GM19239 (cell line): Measurements from ENCODE around the gene ZSCAN30.

Source experiments
- DNase-seq: peaks from one replicate; pipeline ENCODE4 v3.0.0; 2011; ENCODE audit warnings: low spot score; ENCODE audit not compliant: insufficient read length
- FAIRE-seq: peaks from 2 replicates; lab custom pipeline; 2011; peaks lifted over from hg19 to GRCh38; lab: Jason Lieb, UNC

Gene ZSCAN30

DNA sequence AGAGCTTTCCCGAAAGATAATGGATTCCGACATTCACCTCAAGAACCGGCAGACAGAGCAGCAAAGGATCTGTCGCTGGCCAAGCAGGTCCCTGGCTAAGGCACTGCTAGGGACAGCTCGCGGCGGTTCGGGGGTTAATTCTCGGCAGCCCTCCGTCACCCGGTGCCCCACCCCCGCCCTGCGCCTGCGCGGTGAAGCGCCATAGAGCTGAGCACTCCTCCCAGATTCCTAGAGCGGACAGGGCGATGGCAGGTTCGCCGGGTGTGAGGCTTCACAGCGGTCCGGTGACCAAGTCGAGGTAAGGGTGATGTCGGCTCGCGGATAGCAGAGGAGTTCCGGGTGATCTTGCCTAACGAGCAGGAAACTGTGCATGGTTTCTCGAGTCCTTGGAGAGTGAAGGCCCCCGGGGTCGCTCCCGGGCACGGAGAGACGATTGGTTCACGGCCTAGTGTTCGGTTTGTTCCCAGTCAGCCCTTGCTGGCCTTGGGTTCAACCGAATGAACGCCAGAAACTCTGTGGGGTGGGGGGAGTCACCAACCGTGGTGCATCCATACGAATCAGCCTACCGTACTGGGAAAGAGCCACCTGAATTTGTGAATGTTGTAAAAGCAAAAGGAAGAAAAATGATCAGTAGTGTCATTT is at the start of gene ZSCAN30:
Gene ZSCAN30, minus strand, starts transcription at position 136 of the 642 bp plus-strand sequence. CDS start 25,877 bp downstream, outside the sequence.
- FAIRE-seq = peak; percentile 91

DNA sequence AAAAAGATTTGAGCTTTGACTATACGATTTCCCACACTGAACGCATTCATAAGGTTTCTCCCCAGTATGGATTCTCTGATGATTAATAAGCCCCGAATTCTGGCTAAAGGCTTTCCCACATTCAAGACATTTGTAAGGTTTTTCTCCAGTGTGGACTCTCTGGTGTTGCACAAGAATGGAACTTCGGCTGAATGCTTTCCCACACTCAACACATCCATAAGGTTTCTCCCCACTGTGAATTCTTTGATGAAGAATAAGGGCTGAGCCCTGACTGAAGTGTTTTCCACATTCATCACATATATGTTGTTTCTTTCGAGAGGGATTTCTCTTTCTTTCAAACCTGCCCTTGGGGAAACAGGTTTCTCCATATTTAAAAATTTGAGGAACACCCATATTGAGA is 47.3 kb upstream of the ZSCAN30 start:
- DNase-seq (no peak), FAIRE-seq (no peak)

More for the DNA sequence above, at the start of gene ZSCAN30:
- peak; percentile 72 for DNase-seq

DNA sequence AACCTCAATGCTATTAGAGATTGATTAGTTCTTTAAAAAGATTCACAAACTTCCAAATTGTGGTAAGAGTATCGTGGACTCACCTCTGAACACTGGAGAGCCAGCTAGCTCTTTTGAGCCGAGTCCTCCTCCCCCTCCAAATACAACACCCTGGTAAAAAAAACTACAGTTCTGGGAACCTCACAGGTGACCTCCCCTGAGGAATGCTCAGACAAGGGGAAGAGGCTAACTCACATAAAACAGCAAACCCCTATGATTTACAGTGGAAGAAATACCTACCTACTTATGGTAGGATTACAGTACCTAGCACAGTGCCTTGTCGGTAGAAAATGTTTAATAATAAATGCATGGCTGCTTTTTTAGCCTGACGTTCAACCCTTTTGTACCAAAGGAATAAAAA is 45.8 kb upstream of the ZSCAN30 start:
- DNase-seq (no peak), FAIRE-seq (peak; percentile 23)

DNA sequence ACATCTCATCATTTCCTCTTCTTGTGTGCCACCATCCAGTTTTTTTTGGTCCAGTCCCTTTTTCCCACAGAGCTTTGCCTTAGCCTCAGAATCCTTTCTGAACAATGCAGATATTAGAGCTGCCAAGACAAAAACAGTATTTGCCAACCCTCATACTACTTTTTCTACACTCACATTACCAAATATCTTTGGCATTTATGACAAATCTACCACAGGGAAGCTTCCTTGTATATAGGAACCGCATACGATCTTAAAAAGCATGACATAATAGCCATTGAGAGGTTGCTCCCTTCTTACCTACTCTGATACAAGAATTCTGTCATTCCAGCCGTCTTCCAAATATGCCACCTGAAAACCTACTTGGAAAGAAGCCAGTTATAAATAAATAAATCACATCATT is 44.8 kb upstream of the ZSCAN30 start:
- DNase-seq = no peak
- no peak for FAIRE-seq

DNA sequence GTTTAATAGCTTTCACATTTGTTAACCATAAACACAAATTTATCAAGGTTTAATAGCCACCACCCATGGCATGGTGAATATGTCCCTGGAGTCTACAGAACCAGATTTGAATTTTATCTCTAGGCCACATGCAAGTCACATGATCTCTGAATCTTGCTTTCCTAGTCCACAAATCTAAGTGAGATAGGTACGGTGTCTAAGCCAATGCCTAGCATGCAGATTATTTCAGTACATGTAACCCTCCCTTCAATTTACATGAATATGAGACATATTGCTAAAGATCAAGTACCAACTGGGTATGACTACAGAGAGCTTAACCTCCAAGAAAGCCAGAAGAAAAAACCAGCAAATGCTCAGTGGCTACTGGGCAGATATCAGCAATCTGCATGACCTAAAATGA is 44.2 kb upstream of the ZSCAN30 start:
- DNase-seq (no peak), FAIRE-seq (no peak)

DNA sequence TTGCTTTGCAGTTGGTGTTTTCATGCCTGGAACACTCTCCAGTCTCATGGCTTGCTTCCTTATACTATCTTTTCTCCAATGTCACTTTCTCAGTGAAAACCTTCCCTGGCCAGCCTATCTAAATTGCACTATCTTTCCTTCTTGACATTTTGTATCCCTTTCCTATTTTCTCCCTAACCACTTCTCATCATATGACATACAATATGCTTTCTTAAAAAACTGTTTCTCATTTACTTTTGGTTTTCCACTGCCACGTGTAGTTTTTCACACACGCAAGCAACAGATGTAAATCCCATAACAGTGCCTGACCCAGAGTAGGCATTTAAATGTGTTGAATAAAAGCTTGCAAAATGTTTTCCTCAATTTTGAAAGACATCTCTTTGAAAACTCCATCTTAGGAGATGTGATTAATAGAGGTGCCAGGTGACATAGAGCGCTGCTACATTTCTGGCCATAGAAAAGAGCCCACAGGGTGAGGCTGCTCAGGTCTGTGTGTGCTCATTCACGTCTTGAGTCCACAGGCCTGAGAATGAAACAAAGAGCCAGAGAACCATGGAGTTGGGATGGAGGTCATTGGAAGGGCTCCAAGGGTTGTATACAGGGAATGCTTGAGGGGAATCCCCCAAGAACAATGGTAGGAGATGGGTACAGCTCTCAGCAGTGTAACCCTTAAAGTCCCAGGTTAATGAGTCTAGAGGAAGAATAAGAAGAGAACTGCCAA is 41.5 kb upstream of the ZSCAN30 start:
- FAIRE-seq = no peak
- DNase-seq = no peak

DNA sequence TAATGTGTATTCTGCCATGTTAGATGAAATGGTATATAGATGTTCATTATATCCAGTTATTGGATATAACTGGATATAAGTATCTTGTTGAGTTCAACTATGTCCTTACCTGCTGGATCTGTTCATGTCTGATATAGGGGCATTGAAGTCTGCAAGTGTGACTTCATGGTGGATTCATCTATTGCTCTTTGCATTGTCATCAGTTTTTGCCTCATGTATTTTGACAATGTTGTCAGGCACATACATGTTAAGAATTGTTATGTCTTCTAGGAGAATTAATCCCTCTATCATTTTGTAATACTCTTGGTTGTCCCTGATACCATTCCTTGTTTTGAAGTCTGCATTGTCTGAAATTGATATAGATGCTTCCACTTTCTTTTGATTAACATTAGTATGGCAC is 38.8 kb upstream of the ZSCAN30 start:
- DNase-seq (no peak), FAIRE-seq (no peak)

DNA sequence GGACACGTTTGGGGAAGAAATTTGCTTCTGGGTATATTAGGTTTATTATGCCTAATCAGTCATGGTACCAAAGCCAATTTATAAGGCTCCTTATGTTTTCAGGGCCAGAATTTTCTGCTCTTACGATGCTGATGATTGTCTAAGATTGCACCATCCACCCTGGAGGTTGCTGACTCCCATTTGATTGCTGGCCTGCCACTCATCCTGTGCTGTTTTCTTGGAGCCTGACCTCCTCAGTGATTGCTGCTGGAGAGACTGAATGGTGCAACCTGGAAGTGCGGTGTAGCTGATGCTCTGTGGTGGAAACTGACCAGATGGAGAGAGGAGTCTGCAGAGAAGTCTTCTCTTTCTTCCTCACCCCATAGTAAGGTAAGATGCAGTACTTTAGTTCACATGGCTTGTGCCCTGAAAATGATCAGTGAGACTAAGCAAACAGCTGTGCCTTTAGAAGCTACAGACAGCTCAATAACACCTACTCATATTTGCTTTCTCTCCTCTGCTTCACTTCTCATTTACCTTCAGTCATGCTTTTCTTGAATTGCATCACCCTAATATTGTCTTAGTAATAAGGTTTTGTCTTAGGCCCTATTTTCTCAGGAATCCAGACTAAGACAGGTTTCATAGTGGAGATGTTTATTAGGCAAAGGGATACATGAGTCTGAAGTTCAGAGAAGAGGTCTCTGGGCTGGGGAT is 36.8 kb upstream of the ZSCAN30 start:
- FAIRE-seq (no peak), DNase-seq (no peak)

DNA sequence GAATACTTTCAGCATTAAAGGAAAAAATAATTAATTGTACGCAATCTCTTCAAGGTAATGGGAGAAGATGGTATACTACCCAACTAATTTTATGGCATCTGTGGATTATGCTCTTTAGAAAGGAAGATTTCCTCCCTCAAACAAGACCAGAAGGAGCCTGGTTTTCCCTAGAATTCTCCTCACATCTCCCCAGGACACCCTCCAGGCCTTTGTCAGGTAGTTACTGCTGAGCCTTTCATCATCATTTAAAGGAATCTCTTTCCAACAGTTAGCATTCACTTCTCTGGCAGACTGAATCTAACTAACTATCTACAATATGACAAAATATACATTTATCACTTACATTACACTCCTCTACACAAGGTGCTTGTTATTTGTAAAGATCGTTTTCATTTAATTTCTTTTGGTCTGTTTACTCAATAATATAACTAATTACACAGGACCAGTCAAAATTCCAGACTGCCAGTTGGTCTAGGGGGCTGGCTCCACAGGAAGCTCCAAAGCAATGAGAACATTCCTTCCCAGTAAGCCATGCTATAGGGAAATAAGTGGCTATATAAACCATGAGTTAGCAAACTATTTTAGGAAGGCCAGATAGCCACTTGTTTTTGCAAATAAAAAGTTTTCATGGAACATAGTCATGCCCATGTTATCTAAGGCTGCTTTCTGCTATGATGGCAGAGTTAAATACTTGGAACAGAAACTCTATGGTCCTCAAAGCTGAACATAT is 35.1 kb upstream of the ZSCAN30 start:
- FAIRE-seq = peak; percentile 14
- no peak for DNase-seq

DNA sequence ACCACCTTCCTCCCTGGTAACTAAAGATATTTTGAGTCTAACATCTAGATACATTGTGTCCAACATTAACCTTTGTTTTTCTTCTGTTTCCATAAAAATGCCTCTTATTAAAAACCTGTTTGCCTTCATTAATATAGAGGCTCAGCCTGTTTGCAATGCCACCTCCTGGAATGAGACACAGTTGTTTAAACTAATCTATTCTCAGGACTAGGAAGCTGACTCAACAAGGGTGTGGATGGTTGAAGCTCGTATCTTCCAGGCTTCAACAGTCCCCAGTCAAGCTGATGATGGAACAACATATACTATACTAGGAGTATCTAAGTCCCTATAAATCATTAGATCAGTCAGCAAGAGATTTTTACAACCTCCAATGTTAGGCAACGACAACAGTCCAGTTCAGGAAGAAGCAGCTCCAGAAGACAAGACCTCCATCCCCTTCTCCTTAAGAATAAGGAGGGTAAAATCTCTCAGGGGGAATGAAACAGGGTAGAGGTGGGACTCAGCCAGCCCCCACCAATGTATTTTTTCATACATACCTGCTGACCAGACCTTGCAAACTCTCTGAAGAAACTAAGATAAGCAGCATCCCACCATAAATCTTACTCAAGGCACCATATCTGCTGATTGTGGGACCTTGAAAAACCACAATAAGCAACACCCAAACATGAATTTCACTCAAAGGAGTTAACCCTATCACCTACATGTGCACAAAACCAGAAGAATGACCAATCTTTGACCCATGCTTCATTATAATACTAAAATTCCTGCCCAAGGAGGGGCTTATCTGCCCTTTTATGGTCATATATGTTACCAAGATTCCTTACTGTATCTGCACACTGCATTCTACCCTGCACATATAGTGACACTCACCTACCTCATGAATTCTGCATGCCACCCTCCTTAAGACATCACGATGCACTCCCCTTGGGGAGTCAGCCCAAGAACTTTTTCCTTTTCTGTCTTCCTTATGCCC is 32.7 kb upstream of the ZSCAN30 start:
- no peak for FAIRE-seq
- no peak for DNase-seq

DNA sequence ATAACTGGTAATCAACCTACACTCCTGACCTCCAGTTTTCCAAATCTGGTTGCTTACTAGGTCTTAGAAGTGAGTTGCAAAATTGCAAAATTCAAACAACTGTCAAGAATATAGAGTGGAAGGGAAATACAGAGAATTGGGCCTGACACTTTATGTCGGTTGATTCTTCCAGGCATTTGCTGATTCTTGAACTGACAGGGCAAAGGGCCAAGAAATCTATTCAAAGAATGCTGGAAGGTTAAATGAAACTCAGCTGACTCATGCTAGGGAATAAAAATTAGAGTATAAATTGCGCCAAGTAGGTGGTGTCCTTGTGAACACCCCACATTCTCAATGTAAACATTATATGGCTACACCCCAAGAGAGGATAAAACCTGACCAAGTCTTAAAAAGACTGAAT is 21.5 kb upstream of the ZSCAN30 start:
- no peak for DNase-seq
- no peak for FAIRE-seq

DNA sequence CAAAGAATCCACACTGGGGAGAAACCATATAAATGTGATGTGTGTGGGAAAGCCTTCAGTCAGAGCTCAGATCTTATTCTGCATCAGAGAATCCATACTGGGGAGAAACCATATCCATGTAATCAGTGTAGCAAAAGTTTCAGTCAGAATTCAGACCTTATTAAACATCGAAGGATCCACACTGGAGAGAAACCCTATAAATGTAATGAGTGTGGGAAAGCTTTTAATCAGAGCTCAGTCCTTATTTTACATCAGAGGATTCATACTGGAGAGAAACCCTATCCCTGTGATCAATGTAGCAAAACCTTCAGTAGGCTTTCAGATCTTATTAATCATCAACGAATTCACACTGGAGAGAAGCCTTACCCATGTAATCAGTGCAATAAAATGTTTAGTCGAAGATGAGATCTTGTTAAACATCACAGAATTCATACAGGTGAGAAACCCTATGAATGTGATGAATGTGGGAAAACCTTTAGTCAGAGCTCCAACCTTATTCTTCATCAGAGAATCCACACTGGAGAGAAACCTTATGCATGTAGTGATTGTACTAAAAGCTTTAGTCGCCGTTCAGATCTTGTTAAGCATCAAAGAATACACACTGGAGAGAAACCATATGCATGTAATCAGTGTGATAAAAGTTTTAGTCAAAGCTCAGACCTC is 16.7 kb upstream of the ZSCAN30 start:
- FAIRE-seq = no peak
- no peak for DNase-seq

DNA sequence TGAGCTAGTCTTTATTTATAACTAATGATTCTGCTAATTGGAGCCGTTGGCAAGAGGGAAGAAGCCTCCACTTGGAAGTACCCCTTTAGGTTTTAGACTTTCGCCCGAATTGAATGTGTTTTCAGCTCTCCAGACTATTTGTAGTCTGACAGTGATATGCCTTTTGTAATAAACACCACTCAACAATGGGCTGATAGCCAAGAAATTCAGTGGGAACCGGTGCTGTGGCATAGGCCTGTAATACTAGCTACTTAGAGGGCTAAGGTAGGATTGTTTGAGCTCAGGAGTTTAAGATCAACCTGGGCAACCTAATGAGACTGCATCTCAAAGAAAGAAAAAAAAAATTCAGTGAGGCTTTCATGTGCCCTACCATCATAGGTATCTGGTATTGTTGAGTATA is 13.6 kb upstream of the ZSCAN30 start:
- DNase-seq (no peak), FAIRE-seq (no peak)

DNA sequence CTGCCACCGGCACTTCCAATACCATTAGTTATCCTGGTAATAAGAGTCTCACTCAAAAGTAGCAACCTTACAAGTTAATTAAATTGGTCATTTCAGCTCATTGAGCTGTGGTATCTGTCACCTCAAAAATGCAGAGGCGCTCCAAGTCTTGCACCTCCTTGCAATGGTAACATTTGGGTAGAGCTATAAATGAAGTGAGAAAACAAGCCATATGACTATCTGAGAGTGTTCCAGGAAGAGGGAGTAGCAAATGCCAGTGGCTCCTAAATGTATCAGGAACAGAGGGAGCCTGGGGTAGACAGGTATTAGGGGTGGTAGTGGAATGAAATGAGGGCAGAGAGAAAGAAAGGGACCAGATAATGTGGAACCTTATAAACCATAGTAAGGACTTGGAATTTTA is 6.0 kb upstream of the ZSCAN30 start:
- FAIRE-seq = no peak
- DNase-seq = no peak

DNA sequence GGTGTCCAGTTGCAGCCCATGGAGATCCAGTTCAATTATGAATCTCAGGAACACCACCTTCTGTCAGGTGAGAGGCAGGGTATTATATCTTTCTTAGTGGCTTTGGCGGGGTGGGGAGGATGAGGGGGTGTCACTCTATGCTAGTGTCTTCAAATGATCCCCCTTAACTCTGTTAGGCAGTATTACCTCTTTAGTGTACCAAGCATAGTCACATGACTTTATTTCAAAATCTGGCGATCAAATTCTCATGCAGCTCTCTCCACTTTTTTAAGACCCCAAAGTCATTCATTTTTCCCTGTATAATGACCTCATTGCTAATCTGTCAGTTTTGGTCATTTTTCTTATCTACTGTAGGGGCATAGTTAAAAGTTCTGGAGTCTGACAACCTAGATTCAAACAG is 1.1 kb upstream of the ZSCAN30 start:
- DNase-seq = no peak
- no peak for FAIRE-seq

DNA sequence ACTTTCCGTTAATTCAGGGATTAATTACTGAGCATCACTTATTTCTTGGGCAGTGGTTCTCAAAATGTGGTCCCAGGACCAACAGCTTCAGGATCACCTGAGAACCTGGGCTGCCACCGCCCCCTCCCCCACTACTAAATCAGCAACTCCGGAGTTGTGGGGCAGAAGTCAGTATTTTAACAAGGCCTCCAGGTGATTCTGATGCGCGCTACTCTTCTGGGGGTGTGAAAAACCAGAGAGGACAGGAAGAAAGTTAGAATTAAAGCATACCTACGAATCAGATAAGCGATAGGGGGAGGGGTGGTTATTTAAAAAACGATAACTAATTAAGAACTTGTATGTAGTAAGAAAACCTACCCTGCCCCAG is 319 bp downstream of the ZSCAN30 start:
- DNase-seq (no peak), FAIRE-seq (no peak)

DNA sequence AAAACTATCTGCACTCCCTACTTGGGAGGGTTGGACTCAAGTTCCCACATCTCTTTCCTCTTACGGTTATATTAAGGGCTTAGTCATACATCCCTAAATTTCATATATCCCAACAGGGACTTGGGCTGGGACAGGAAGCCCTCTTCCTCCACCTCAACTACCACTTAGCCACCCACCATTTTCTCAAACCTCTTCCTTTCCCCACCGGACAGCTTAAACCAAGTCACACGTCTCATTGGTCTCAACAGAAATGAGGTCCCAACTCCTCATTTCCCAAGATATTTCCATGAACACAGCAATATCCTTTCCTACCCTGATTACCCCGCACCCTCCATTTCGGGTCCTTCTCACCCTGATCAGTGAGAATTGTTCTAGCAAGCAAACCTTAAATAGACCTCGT is 736 bp downstream of the ZSCAN30 start:
- FAIRE-seq (no peak), DNase-seq (no peak)

DNA sequence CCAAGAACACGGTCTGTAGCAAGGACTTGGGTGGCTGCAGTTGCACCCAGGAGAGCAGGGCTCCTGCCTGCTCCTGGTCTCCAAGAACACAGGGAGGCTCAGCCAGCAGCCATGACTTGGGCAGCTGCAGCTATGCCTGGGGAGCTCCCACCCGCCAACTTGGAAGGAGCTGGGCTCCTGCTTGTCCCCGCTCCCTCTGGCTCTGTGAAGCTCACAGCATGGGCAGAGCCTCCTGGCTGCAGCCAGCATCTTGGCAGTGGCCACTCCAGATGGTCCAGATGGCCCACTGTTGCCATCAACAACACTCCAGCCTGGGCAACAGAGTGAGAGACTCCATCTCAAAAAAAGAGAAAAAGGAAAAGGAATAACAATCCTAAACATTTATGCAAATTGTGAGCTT is 5.2 kb downstream of the ZSCAN30 start:
- no peak for DNase-seq
- no peak for FAIRE-seq
